ENCODE results near the gene IWS1. TPM values are rescaled to one million over a fixed set of nuclear protein-coding genes. Genes with fewer than 3 reads are reported as not detected.
A peak's percentile ranks its signal among the peaks of the same experiment; 100 is the strongest.

The IWS1 gene
- total RNA-seq (10 to 100 TPM; 37.6 to 64.8 (median 46.4) TPM), polyA plus RNA-seq (10 to 100 TPM; 37.4 to 51.6 TPM)
- long read RNA-seq, donor 1, transcript IWS1-201 (14 exons, 2,958 nt) = major isoform, 10 of 71 reads
- long read RNA-seq, donor 1, partial matches to known transcripts = 30 of 71 reads
- long read RNA-seq, donor 1, other reads (novel, unspliced or antisense) = 29 of 71 reads
- long read RNA-seq, donor 2, transcript IWS1-201 (14 exons, 2,958 nt) = major isoform, 12 of 74 reads
- long read RNA-seq, donor 2, partial matches to known transcripts = 29 of 74 reads
- long read RNA-seq, donor 2, other reads (novel, unspliced or antisense) = 33 of 74 reads
- long read RNA-seq, donor 3, transcript IWS1-201 (14 exons, 2,958 nt) = major isoform, 9 of 105 reads
- long read RNA-seq, donor 3, partial matches to known transcripts = 72 of 105 reads
- long read RNA-seq, donor 3, other reads (novel, unspliced or antisense) = 22 of 105 reads

DNA sequence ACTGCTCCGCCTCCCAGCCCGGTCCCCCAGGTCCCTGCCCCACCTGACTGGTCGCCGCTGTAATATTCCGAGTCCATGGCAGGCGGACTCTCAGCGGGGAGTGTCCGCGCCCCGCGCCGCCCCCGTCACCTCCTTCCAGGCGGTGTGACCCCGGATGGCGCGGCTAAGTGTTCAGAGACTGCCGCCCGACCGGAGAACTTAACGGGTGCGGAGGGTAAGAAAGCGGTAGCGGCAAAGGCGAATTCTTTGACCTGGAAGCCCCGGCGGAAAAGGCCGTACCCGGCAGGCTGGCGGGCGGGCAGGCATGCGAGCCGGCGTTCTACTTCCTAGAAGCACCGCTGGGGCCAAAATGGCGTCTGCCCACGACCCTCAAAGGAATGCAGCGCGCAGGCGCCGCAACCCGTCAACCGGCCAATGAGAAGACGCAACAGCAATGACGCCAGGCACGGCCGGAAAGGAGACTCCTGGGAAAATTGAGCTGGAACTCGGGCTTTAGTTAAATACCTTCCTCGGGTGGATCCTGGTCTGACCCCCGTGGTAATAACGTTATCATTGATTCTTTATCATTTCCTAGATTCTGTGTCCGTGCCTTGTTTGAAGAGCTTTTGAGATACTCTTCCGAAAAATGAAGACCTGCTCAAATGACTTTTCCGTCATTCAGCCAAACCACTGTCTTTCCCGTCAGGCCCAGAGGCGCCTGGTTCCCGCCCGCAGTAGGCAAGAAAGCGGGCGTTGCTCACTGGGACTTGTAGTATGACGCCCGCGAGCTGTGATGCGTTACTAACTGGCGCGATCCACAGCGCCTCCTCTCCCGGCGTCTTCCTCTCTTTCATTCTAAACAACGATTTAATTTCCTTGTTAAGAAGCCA lies at the start of gene IWS1:
Gene IWS1, minus strand, starts transcription at position 358 of the 869 bp plus-strand sequence. Its CDS starts 281 bp downstream, at position 77.
- Histone ChIP-seq H3K4me3 (peak within 1 kb of the TSS; percentile 65 to 100 (median 89)), H3K4me1 (peaks cover 0 to 33% (median 23%) of the 10 kb centered on the region in 9 donors), H3K27ac (peak within 1 kb of the TSS; percentile 41 to 98 (median 94)), H3K27me3 (no peaks in the 10 kb centered on the region), H3K9me3 (peaks cover 0 to 8% (median 0%) of the 10 kb centered on the region in 11 donors), H3K36me3 (peaks cover 0 to 28% (median 11%) of the 10 kb centered on the region in 9 donors)
- intact Hi-C loops (cut with DNase I) = loop anchor here in 5 of 10 donors (2.0 to 10.0 kb wide), 5 partner anchors 41 to 178 kb away; partner anchors contain the start of genes SFT2D3 (in 5 of the 5) and GPR17 (in 1 of the 5)
- 0% methylated on average over 70 of the region's 70 CpGs for WGBS, 2 donors
- TF ChIP-seq, protein P1, sequence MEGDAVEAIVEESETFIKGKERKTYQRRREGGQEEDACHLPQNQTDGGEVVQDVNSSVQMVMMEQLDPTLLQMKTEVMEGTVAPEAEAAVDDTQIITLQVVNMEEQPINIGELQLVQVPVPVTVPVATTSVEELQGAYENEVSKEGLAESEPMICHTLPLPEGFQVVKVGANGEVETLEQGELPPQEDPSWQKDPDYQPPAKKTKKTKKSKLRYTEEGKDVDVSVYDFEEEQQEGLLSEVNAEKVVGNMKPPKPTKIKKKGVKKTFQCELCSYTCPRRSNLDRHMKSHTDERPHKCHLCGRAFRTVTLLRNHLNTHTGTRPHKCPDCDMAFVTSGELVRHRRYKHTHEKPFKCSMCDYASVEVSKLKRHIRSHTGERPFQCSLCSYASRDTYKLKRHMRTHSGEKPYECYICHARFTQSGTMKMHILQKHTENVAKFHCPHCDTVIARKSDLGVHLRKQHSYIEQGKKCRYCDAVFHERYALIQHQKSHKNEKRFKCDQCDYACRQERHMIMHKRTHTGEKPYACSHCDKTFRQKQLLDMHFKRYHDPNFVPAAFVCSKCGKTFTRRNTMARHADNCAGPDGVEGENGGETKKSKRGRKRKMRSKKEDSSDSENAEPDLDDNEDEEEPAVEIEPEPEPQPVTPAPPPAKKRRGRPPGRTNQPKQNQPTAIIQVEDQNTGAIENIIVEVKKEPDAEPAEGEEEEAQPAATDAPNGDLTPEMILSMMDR (IDR thresholded peaks at IDR 0.05) = peak in 7 of 9 donors; percentile 23 to 56 (median 36)
- DNase-seq (peak; percentile 94 to 96), ATAC-seq (peak; percentile 95 to 99 (median 98))

DNA sequence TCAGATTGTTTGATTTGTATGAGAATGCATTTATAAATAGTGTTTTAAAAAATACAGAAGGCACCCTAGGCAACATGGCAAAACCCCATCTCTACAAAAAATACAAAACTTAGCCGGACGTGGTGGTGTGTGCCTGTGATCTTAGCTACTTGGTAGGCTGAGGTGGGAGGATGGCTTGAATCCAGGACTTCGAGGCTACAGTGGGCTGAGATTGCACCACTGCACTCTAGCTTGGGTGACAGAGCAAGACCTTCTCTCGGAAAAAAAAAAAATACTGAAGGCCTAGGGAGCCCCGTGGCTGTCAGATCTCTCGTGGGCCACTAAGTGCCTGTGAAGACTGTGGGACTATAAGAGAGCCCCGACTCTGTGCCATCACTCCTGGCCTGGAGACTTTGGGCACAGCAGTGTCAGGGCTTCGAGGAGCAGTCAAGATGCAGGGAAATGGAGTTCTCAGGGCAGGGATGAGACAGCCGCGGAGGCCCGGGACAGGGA lies 49.7 kb upstream of the IWS1 start:
- Histone ChIP-seq H3K27me3 (no peaks in the 10 kb centered on the region), H3K4me3 (no peak overlapping the region), H3K27ac (peak overlapping the region in 7 of 10 donors; percentile 6 to 65 (median 43)), H3K4me1 (peaks cover 0 to 18% (median 15%) of the 10 kb centered on the region in 9 donors), H3K9me3 (no peaks in the 10 kb centered on the region), H3K36me3 (no peaks in the 10 kb centered on the region)
- WGBS, 2 donors = 40 to 46% methylated on average over 11 of the region's 11 CpGs
- DNase-seq (no peak), ATAC-seq (peak in 3 of 8 donors; percentile 11 to 24 (median 15))
- intact Hi-C loops (cut with DNase I) = no loop called here
- TF ChIP-seq, protein P1 (IDR thresholded peaks at IDR 0.05) = no peak

DNA sequence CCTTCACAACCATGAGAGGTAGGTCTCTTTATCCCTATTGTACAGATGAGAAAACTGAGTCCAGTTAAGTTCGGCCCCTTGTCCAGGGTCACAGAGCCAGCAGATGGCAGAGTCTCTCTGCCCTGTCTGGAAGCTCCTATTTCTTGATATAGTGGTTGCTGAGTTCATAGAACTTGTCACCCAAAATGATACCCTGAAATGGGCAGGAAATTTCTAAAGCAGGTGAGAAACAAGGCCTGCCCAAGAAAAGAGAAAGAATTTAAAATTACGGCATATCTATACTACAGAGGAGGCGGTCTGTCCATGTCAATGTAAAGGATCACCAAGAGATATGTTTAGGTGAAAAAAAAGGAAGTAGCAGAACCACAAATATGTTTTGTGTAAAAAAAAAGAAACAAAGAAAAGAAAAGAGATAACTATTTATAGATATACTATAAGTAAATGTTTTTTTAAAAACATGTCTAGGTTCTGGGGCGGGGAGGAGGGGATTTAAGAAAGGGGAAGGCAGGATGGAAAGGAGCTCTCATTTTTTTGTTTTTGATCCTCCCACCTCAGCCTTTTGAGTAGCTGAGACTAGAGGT lies 49.0 kb upstream of the IWS1 start:
- Histone ChIP-seq H3K27me3 (no peaks in the 10 kb centered on the region), H3K4me1 (peaks cover 0 to 25% (median 22%) of the 10 kb centered on the region in 9 donors), H3K9me3 (no peaks in the 10 kb centered on the region), H3K4me3 (no peak overlapping the region), H3K27ac (peak overlapping the region in 1 of 10 donors; percentile 43), H3K36me3 (no peaks in the 10 kb centered on the region)
- 92 to 96% methylated on average over 4 of the region's 4 CpGs for WGBS, 2 donors
- TF ChIP-seq, protein P1 (IDR thresholded peaks at IDR 0.05) = no peak
- DNase-seq (no peak), ATAC-seq (no peak)
- intact Hi-C loops (cut with DNase I) = no loop called here

Data from heart right ventricle (tissue), 16 donors.